ENCODE data around the gene DNAJC28.
A peak's percentile ranks its signal among the peaks of the same experiment; 100 is the strongest.

The DNAJC28 gene

DNA sequence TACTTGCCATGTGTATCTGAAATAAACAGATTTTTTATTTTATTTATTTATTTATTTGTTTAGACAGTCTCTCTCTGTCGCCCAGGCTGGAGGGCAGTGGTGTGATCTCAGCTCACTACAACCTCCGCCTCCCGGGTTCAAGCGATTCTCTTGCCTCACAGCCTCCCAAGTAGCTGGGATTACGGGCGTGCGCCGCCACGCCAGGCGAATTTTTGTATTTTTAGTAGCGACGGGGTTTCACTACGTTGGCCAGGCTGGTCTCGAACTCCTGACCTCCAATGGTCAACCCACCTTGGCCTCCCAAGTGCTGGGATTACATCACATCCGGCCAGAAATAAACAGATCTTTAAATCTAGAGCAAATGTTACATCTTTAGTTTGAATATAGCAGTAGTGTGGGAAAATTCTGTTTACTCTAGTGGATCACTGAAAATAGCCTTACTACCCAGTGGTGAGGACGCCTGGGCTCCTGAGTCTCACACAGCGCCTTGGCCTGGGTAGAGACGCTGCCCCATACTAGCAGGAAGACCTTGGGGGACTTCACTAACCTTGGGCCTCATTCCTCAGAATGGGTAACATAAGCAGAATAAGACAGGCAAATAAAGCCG lies 49.7 kb upstream of the DNAJC28 start:
- H3K27ac ChIP-seq (ENCODE audit: extremely low read depth, low read depth, low read length), result peak overlapping the region; percentile 93
- ChIA-PET CTCF (interaction anchor here (0.7 kb wide), 1 partner anchor 581 kb away, joined by 5 read pairs; no protein-coding TSS in a partner anchor), POLR2A (interaction anchor here (1.5 kb wide), 1 partner anchor 61 kb away, joined by 8 read pairs; the partner anchor contains the start of gene TMEM50B)
- no peaks in the 10 kb centered on the region for H3K9me3 ChIP-seq (ENCODE audit: control insufficient read depth, insufficient read depth, low read depth, low read length)
- peaks cover 27 to 40% of the 10 kb centered on the region in 2 experiments for H3K36me3 ChIP-seq (ENCODE audit: control insufficient read depth in 2 of 2, insufficient read depth in 1 of 2, low read length in 2 of 2)
- peaks cover 12% of the 10 kb centered on the region for H3K4me1 ChIP-seq (ENCODE audit: control insufficient read depth, insufficient read depth, low read length)
- TF ChIP-seq ZNF629 (tag by site-specific recombination; IDR thresholded peaks at IDR 0.05), result no peak; the same call in 1 of the 2 replicates
- no peak for TF ChIP-seq MYNN (tag by site-specific recombination; IDR thresholded peaks at IDR 0.05; ENCODE audit: borderline replicate concordance)
- TF ChIP-seq ZNF76 (tag by site-specific recombination; IDR thresholded peaks at IDR 0.05; ENCODE audit: borderline replicate concordance, low read depth), result 0 out of 2 replicates have a peak, but pooled peaks have one; percentile 28
- TF ChIP-seq ZBTB21 (tag by site-specific recombination; IDR thresholded peaks at IDR 0.05), result peak; percentile 64
- TF ChIP-seq KLF1 (tag by site-specific recombination; IDR thresholded peaks at IDR 0.05), result peak; percentile 17; the same call in 1 of the 2 replicates
- 0 out of 2 replicates have a peak, but pooled peaks have one; percentile 36 for TF ChIP-seq ZNF24 (tag by site-specific recombination; IDR thresholded peaks at IDR 0.05)
- TF ChIP-seq, protein P1, sequence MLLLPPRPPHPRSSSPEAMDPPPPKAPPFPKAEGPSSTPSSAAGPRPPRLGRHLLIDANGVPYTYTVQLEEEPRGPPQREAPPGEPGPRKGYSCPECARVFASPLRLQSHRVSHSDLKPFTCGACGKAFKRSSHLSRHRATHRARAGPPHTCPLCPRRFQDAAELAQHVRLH (tag by site-specific recombination; IDR thresholded peaks at IDR 0.05), result peak; percentile 87
- TF ChIP-seq YY2 (tag by site-specific recombination; IDR thresholded peaks at IDR 0.05), result no peak
- TF ChIP-seq, protein P2, sequence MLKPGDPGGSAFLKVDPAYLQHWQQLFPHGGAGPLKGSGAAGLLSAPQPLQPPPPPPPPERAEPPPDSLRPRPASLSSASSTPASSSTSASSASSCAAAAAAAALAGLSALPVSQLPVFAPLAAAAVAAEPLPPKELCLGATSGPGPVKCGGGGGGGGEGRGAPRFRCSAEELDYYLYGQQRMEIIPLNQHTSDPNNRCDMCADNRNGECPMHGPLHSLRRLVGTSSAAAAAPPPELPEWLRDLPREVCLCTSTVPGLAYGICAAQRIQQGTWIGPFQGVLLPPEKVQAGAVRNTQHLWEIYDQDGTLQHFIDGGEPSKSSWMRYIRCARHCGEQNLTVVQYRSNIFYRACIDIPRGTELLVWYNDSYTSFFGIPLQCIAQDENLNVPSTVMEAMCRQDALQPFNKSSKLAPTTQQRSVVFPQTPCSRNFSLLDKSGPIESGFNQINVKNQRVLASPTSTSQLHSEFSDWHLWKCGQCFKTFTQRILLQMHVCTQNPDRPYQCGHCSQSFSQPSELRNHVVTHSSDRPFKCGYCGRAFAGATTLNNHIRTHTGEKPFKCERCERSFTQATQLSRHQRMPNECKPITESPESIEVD (tag by site-specific recombination; IDR thresholded peaks at IDR 0.05), result no peak
- TF ChIP-seq ZNF184 (tag by site-specific recombination; IDR thresholded peaks at IDR 0.05), result 0 out of 2 replicates have a peak, but pooled peaks have one; percentile 27
- TF ChIP-seq ZNF623 (tag by site-specific recombination; IDR thresholded peaks at IDR 0.05), result 0 out of 2 replicates have a peak, but pooled peaks have one; percentile 10
- peak; percentile 19; the same call in 1 of the 2 replicates for TF ChIP-seq ZXDB (tag by site-specific recombination; IDR thresholded peaks at IDR 0.05)
- TF ChIP-seq, protein P3, sequence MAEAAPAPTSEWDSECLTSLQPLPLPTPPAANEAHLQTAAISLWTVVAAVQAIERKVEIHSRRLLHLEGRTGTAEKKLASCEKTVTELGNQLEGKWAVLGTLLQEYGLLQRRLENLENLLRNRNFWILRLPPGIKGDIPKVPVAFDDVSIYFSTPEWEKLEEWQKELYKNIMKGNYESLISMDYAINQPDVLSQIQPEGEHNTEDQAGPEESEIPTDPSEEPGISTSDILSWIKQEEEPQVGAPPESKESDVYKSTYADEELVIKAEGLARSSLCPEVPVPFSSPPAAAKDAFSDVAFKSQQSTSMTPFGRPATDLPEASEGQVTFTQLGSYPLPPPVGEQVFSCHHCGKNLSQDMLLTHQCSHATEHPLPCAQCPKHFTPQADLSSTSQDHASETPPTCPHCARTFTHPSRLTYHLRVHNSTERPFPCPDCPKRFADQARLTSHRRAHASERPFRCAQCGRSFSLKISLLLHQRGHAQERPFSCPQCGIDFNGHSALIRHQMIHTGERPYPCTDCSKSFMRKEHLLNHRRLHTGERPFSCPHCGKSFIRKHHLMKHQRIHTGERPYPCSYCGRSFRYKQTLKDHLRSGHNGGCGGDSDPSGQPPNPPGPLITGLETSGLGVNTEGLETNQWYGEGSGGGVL (tag by site-specific recombination; IDR thresholded peaks at IDR 0.05), result no peak
- no peak for TF ChIP-seq RBAK (tag by site-specific recombination; IDR thresholded peaks at IDR 0.05)
- TF ChIP-seq BCL11B (tag by site-specific recombination; IDR thresholded peaks at IDR 0.05; ENCODE audit: low read depth), result 0 out of 2 replicates have a peak, but pooled peaks have one; percentile 63
- TF ChIP-seq ZNF707 (tag by site-specific recombination; IDR thresholded peaks at IDR 0.05), result 0 out of 2 replicates have a peak, but pooled peaks have one; percentile 4
- TF ChIP-seq, protein P4, sequence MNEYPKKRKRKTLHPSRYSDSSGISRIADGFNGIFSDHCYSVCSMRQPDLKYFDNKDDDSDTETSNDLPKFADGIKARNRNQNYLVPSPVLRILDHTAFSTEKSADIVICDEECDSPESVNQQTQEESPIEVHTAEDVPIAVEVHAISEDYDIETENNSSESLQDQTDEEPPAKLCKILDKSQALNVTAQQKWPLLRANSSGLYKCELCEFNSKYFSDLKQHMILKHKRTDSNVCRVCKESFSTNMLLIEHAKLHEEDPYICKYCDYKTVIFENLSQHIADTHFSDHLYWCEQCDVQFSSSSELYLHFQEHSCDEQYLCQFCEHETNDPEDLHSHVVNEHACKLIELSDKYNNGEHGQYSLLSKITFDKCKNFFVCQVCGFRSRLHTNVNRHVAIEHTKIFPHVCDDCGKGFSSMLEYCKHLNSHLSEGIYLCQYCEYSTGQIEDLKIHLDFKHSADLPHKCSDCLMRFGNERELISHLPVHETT (tag by site-specific recombination; IDR thresholded peaks at IDR 0.05), result peak; percentile 52
- TF ChIP-seq SP7 (tag by site-specific recombination; IDR thresholded peaks at IDR 0.05), result peak; percentile 46; the same call in 1 of the 2 replicates
- TF ChIP-seq ZNF324 (tag by site-specific recombination; IDR thresholded peaks at IDR 0.05), result peak; percentile 80; the same call in 1 of the 2 replicates
- peak; percentile 92 for TF ChIP-seq ZNF121 (tag by site-specific recombination; IDR thresholded peaks at IDR 0.05)
- peak; percentile 55 for TF ChIP-seq GLIS1 (tag by site-specific recombination; IDR thresholded peaks at IDR 0.05)
- TF ChIP-seq ZSCAN30 (tag by site-specific recombination; IDR thresholded peaks at IDR 0.05), result no peak
- TF ChIP-seq, protein P5, sequence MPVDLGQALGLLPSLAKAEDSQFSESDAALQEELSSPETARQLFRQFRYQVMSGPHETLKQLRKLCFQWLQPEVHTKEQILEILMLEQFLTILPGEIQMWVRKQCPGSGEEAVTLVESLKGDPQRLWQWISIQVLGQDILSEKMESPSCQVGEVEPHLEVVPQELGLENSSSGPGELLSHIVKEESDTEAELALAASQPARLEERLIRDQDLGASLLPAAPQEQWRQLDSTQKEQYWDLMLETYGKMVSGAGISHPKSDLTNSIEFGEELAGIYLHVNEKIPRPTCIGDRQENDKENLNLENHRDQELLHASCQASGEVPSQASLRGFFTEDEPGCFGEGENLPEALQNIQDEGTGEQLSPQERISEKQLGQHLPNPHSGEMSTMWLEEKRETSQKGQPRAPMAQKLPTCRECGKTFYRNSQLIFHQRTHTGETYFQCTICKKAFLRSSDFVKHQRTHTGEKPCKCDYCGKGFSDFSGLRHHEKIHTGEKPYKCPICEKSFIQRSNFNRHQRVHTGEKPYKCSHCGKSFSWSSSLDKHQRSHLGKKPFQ (tag by site-specific recombination; IDR thresholded peaks at IDR 0.05), result peak; percentile 54
- TF ChIP-seq ZSCAN23 (tag by site-specific recombination; IDR thresholded peaks at IDR 0.05), result peak; percentile 70; the same call in 1 of the 2 replicates
- no peak for TF ChIP-seq ZNF175 (tag by site-specific recombination; IDR thresholded peaks at IDR 0.05)
- no peak for TF ChIP-seq ZNF214 (tag by site-specific recombination; IDR thresholded peaks at IDR 0.05; ENCODE audit: borderline replicate concordance)
- peak overlapping the region; percentile 84 for H3K4me3 ChIP-seq (ENCODE audit: low read depth, low read length)
